GM12801 (cell line): ENCODE data around the gene COL13A1.

Source experiments
- TF ChIP-seq, protein P1 (sequence below): IDR thresholded peaks from one replicate; pipeline ENCODE4 v1.5.1; 2011; ENCODE audit warnings: control low read depth; ENCODE audit not compliant: insufficient read length; ENCODE audit errors: extremely low read depth

Gene COL13A1

DNA sequence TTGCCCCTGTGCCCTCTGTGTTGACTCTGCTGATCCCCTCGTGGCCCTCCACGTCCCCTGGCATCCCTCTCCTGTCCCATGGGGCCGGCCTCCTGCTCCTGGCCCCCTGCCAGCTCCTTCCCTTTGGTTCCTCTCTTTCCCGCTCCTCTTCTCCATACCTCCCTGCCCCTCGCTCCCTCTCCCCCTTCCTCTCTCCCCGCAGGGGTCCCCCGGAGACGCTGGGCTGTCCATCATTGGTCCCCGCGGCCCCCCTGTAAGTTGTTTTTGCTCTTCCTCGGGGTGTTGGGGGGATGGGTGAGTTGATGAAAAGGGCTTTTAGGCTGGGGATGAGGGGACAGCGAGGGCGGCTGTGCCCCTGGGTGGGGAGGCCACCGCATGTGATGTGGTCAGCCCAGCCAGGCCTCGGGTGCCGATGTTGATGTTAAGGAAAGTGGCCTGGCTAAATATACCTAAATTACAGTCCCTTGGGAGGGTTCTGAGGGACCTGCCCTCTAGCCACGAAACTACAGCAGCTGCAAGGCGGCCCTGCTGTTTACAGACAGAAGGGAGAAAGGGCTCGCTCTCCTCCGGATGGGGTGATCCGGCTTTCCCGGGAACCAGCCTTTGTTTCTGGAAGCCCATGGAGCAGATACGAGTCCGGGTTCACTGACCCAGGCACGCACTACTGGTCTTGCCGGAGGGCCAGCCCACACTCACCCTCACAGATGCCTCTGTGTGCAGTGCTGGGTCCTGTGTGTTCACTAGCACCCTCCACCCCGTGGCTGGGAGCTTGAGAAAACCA, 78.8 kb downstream of the COL13A1 start:
- TF ChIP-seq, protein P1, sequence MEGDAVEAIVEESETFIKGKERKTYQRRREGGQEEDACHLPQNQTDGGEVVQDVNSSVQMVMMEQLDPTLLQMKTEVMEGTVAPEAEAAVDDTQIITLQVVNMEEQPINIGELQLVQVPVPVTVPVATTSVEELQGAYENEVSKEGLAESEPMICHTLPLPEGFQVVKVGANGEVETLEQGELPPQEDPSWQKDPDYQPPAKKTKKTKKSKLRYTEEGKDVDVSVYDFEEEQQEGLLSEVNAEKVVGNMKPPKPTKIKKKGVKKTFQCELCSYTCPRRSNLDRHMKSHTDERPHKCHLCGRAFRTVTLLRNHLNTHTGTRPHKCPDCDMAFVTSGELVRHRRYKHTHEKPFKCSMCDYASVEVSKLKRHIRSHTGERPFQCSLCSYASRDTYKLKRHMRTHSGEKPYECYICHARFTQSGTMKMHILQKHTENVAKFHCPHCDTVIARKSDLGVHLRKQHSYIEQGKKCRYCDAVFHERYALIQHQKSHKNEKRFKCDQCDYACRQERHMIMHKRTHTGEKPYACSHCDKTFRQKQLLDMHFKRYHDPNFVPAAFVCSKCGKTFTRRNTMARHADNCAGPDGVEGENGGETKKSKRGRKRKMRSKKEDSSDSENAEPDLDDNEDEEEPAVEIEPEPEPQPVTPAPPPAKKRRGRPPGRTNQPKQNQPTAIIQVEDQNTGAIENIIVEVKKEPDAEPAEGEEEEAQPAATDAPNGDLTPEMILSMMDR: no peak

DNA sequence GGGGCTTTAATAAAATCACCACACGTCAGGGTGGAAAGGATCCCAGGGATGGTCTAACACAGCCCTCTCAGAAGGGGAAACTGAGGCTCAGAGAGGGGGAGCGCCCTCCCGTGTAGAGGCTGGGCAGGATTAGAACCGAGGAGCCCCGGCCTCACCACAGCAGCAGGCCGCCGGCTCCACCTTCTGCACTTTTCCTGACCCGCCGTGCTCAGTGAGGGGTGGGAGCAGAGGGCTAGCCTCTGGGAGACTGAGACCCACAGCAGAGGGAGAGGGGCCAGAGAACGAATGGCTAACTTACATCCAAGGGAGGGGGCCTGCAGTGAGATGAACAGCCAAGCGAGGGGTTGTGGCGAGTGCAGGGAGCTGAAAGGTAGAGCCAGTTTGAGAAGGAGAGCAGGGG, 79.5 kb downstream of the COL13A1 start:
- TF ChIP-seq, protein P1: no peak

DNA sequence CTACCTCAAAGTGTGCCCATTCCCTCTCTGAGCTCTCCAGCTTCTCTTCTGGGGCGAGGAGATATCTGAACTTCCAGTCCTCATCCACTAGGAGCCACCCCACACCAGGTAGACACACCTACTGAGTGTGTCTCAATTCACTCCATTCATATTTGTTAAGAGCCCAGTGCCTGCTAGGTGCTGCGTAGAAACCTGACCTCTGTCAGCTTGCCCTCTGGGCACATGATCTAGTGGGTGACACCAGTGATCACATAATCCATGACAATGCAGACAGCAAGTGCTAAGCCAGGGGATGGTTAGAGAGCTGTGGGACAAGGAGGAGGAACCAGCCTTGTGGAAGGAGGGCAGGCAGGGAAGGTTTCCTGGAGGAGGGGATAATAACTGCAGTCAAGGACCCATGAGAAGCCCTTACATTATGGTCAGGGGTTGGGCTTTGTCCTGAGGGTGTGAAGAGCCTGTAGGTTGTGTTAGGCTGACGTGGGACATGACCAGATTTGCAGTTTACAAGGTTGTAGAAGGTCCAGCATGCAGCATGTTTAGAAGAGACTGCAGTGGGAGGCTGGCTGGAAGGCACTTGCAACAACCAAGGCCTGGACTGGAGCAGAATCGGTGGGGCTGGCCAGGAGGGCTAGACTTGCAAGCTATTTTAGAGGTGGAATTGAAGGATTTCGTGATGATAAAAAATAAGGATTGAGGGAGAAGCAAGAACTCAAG, 81.8 kb downstream of the COL13A1 start:
- TF ChIP-seq, protein P1: no peak

DNA sequence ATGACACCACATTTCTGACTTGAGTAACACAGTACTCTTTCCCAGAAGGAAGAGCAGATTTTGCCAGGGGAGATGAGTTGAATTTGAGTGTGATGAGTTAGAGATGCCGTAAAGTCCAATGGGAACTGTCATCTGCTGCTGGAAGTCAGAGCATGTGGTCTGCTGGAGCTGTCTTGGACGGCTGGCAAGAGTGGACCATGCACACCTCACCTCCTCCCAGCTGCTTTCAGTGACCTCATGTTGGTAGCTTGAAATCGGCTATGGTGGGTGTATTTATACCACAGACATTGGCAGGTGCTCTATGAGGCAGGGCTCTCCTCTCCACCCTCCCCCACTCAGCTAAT, 82.3 kb downstream of the COL13A1 start:
- TF ChIP-seq, protein P1: no peak

DNA sequence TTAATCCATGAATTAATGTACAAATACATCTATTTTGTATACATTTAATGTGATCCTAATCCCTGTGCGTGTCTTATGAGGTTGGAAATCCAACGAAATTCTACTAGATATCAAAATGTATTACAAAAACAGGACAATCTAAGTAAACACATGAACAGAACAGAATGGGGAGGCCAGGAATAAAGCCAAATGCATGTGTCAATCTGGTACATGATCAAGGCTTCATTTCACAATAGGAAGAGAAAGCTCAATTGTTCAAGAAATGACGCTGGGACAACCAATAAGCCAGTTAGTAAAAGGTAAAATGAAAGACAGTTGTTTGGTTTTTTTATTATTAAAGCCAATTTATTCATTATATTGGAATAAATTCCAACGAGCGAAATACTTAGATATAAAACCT, 83.0 kb downstream of the COL13A1 start:
- TF ChIP-seq, protein P1: no peak

DNA sequence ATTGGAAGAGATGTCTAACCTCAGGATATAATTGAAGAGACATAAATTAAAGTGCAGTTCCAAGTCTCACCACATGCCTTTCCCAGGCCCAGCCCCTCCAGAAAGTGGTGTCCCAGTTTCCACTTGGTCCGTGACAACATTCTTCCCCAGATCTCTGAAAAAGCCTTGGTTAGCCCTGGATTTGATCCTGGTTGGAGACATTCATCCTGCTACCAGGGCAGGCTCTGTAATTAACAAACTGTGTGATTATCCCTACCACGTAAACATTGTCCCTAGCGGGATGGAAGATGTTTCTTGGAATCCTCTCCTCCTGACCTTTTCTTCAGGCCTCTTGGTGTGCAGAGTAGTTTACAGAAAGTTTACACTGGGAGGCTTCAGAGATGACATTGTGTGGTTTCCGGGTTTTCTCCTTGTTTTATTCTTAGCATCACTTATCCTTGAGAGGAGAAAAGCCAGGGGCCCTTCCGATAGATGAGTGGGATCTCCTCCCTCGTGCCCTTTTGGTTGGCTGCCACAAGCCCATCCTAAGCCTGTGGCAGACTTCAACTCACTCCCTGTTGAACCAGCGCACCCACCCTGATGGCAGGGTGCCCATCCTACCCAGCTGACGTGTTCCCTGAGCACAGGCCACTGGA, 83.8 kb downstream of the COL13A1 start:
- TF ChIP-seq, protein P1: no peak

DNA sequence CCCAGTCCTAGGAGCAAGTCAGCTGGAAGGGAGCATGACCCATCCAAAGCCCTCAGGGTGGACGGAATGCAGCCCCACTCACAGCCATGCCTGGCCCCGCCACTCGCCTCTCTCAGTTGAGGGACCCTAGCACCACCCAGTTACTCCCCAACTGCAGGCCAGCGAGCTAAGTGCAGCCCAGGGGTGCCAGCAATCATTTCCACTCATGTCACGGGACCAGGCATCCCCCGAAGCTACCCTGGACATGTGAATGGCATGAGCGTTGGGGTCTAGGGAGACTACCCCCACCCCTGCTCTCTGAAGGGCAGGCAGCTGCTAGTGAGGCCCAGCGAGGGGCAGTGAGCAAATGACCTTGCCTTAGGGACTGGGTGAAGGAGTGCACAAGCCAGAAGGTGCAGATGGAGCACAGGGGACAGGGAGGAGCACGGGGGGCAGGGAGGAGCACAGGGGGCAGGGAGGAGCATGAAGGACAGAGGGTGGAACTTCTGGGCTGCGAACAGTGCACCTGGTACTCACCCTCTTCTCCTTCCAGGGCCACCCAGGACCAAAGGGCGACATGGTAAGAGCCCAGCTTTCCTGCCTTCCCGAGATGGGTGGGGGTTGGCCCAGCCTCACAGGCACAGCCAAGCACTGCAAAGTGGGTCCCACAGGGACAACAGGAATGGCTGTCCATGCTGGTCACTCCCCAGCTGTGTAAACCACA, 87.3 kb downstream of the COL13A1 start:
- TF ChIP-seq, protein P1: no peak
